ENCODE results near the gene LRRC10B.

The LRRC10B gene

GRCh38 chr11:61531044-61531443 lies 22.5 kb downstream of the LRRC10B start:
- no peak for DNase-seq (ENCODE audit: low read depth, low spot score)

GRCh38 chr11:61532134-61533038 lies 23.8 kb downstream of the LRRC10B start:
- DNase-seq (ENCODE audit: low read depth, low spot score): no peak

GRCh38 chr11:61533039-61533375 lies 24.5 kb downstream of the LRRC10B start:
- no peak for DNase-seq (ENCODE audit: low read depth, low spot score)

GRCh38 chr11:61533401-61533800 lies 24.9 kb downstream of the LRRC10B start:
- DNase-seq (ENCODE audit: low read depth, low spot score): no peak

- DNase-seq (ENCODE audit: low read depth, low spot score): no peak
Observed at GRCh38 chr11:61534025-61534932, 25.7 kb downstream of the LRRC10B start.

GRCh38 chr11:61534933-61535839 lies 26.6 kb downstream of the LRRC10B start:
- DNase-seq (ENCODE audit: low read depth, low spot score): no peak

- no peak for DNase-seq (ENCODE audit: low read depth, low spot score)
Observed at GRCh38 chr11:61535998-61536675, 27.6 kb downstream of the LRRC10B start.

- DNase-seq (ENCODE audit: low read depth, low spot score): no peak
Observed at GRCh38 chr11:61536676-61537270, 28.2 kb downstream of the LRRC10B start.

- DNase-seq (ENCODE audit: low read depth, low spot score): no peak
Observed at GRCh38 chr11:61537326-61537725, 28.8 kb downstream of the LRRC10B start.

GRCh38 chr11:61538636-61538961 lies 30.1 kb downstream of the LRRC10B start:
- no peak for DNase-seq (ENCODE audit: low read depth, low spot score)

GRCh38 chr11:61539006-61539405 lies 30.5 kb downstream of the LRRC10B start:
- no peak for DNase-seq (ENCODE audit: low read depth, low spot score)

- no peak for DNase-seq (ENCODE audit: low read depth, low spot score)
Observed at GRCh38 chr11:61539831-61540357, 31.3 kb downstream of the LRRC10B start.

- DNase-seq (ENCODE audit: low read depth, low spot score): no peak
Observed at GRCh38 chr11:61540528-61540927, 32.0 kb downstream of the LRRC10B start.

- no peak for DNase-seq (ENCODE audit: low read depth, low spot score)
Observed at GRCh38 chr11:61541598-61541997, 33.0 kb downstream of the LRRC10B start.

GRCh38 chr11:61542024-61542461 lies 33.5 kb downstream of the LRRC10B start:
- DNase-seq (ENCODE audit: low read depth, low spot score): no peak

- no peak for DNase-seq (ENCODE audit: low read depth, low spot score)
Observed at GRCh38 chr11:61542705-61543104, 34.2 kb downstream of the LRRC10B start.

- no peak for DNase-seq (ENCODE audit: low read depth, low spot score)
Observed at GRCh38 chr11:61543606-61544306, 35.2 kb downstream of the LRRC10B start.

- DNase-seq (ENCODE audit: low read depth, low spot score): no peak
Observed at GRCh38 chr11:61544466-61544865, 35.9 kb downstream of the LRRC10B start.

- DNase-seq (ENCODE audit: low read depth, low spot score): no peak
Observed at GRCh38 chr11:61545341-61545740, 36.8 kb downstream of the LRRC10B start.

- no peak for DNase-seq (ENCODE audit: low read depth, low spot score)
Observed at GRCh38 chr11:61545921-61546320, 37.4 kb downstream of the LRRC10B start.
